ENCODE measurements around the gene TSEN15. TPM values are rescaled to one million over a fixed set of nuclear protein-coding genes. Genes with fewer than 3 reads are reported as not detected.

The TSEN15 gene
- 10 to 100 TPM; 29.5 to 52.9 (median 34.3) TPM for total RNA-seq
- 73.1 TPM for total RNA-seq (2013)

- peak; percentile 95 to 97 (median 97) for ATAC-seq
- peaks cover 13 to 22% of the 10 kb centered on the region in 2 donors for H3K27me3 Mint-ChIP-seq (ENCODE audit: low read depth in 2 of 2)
- peak within 1 kb of the TSS; percentile 90 to 93 for H3K27ac Mint-ChIP-seq
- H3K4me1 Mint-ChIP-seq, result peaks cover 36 to 39% of the 10 kb centered on the region in 2 donors
- no peaks in the 10 kb centered on the region for H3K9me3 Mint-ChIP-seq
- Histone ChIP-seq H3K9me3 (ENCODE audit: control insufficient read depth, insufficient read depth, low read length) (no peaks in the 10 kb centered on the region), H3K27me3 (ENCODE audit: control insufficient read depth, insufficient read depth, low read length) (peaks cover 6% of the 10 kb centered on the region), H3K36me3 (ENCODE audit: control insufficient read depth, insufficient read depth, low read length) (peaks cover 2% of the 10 kb centered on the region), H3K4me3 (ENCODE audit: low read length) (peak within 1 kb of the TSS; percentile 94), H3K4me1 (ENCODE audit: control insufficient read depth, insufficient read depth, low read length) (no peaks in the 10 kb centered on the region), H3K27ac (ENCODE audit: low read length) (peak within 1 kb of the TSS; percentile 73)
- TF ChIP-seq CTCF (IDR thresholded peaks at IDR 0.05), result no peak
- no peaks in the 10 kb centered on the region for H3K36me3 Mint-ChIP-seq
- H3K4me3 Mint-ChIP-seq, result peak within 1 kb of the TSS; percentile 98
- intact Hi-C loops (cut with micrococcal nuclease), result loop anchor here (5.0 to 10.0 kb wide), 2 partner anchors 94 to 333 kb away; partner anchors contain the start of gene C1orf21
- under 1% methylated on average over 52 of the region's 54 CpGs for WGBS (ENCODE audit: insufficient coverage)
- peak; percentile 62 to 86 for DNase-seq
These were observed at the start of gene TSEN15 for GRCh38 chr1:184051485-184052193. TSS of gene TSEN15 (plus strand) at chr1:184051730. CDS start at chr1:184051756, 26 bp downstream.

GRCh38 chr1:184002071-184002470 is 49.5 kb upstream of the TSEN15 start:
- H3K27ac Mint-ChIP-seq, result no peak overlapping the region
- no peak for TF ChIP-seq CTCF (IDR thresholded peaks at IDR 0.05)
- Histone ChIP-seq H3K36me3 (ENCODE audit: control insufficient read depth, insufficient read depth, low read length) (no peaks in the 10 kb centered on the region), H3K4me3 (ENCODE audit: low read length) (no peak overlapping the region), H3K9me3 (ENCODE audit: control insufficient read depth, insufficient read depth, low read length) (no peaks in the 10 kb centered on the region), H3K27ac (ENCODE audit: low read length) (no peak overlapping the region), H3K27me3 (ENCODE audit: control insufficient read depth, insufficient read depth, low read length) (no peaks in the 10 kb centered on the region), H3K4me1 (ENCODE audit: control insufficient read depth, insufficient read depth, low read length) (no peaks in the 10 kb centered on the region)
- DNase-seq (no peak), ATAC-seq (no peak)
- peaks cover 0 to 4% of the 10 kb centered on the region in 2 donors for H3K4me1 Mint-ChIP-seq
- H3K9me3 Mint-ChIP-seq, result no peaks in the 10 kb centered on the region
- peaks cover 2 to 7% of the 10 kb centered on the region in 2 donors for H3K27me3 Mint-ChIP-seq (ENCODE audit: low read depth in 2 of 2)
- intact Hi-C loops (cut with micrococcal nuclease), result no loop called here
- WGBS (ENCODE audit: insufficient coverage), result 78% methylated on average over 2 of the region's 2 CpGs
- H3K36me3 Mint-ChIP-seq, result no peaks in the 10 kb centered on the region
- no peak overlapping the region for H3K4me3 Mint-ChIP-seq

GRCh38 chr1:184004935-184005334 is 46.6 kb upstream of the TSEN15 start:
- H3K27me3 Mint-ChIP-seq (ENCODE audit: low read depth in 2 of 2), result peaks cover 2 to 7% of the 10 kb centered on the region in 2 donors
- Histone ChIP-seq H3K4me1 (ENCODE audit: control insufficient read depth, insufficient read depth, low read length) (no peaks in the 10 kb centered on the region), H3K27ac (ENCODE audit: low read length) (no peak overlapping the region), H3K27me3 (ENCODE audit: control insufficient read depth, insufficient read depth, low read length) (no peaks in the 10 kb centered on the region), H3K9me3 (ENCODE audit: control insufficient read depth, insufficient read depth, low read length) (no peaks in the 10 kb centered on the region), H3K36me3 (ENCODE audit: control insufficient read depth, insufficient read depth, low read length) (no peaks in the 10 kb centered on the region), H3K4me3 (ENCODE audit: low read length) (no peak overlapping the region)
- peaks cover 0 to 4% of the 10 kb centered on the region in 2 donors for H3K4me1 Mint-ChIP-seq
- no peak overlapping the region for H3K4me3 Mint-ChIP-seq
- DNase-seq, result no peak
- no peak for ATAC-seq
- H3K27ac Mint-ChIP-seq, result no peak overlapping the region
- 96% methylated on average over 4 of the region's 4 CpGs for WGBS (ENCODE audit: insufficient coverage)
- no peaks in the 10 kb centered on the region for H3K36me3 Mint-ChIP-seq
- H3K9me3 Mint-ChIP-seq, result no peaks in the 10 kb centered on the region
- no peak for TF ChIP-seq CTCF (IDR thresholded peaks at IDR 0.05)
- intact Hi-C loops (cut with micrococcal nuclease), result no loop called here
